GM12878 (cell line): ENCODE measurements around the gene PARP4. TPM values are rescaled to one million over a fixed set of nuclear protein-coding genes. Genes with fewer than 3 reads are reported as not detected.

Experiments
- ATAC-seq: fragments of 200-7000 bp; cut with Tn5 transposase; 3 replicates; pipeline ENCODE4 v1.9.1; 2020; ENCODE audit warnings: mild to moderate bottlenecking, moderate library complexity
- BruUV-seq: library from RNA; stranded (reverse); fragments of 400-500 nt; replicated peaks from 2 replicates; lab custom pipeline; 2021; lab: Mats Ljungman, UMichigan
- CTCF ChIA-PET: fragments of 300-600 bp; sonication (Branson Sonifier 250); formaldehyde crosslinking; extraction: SDS; loops from one replicate; lab custom pipeline; 2021; ENCODE audit warnings: inconsistent platforms; lab: Yijun Ruan, JAX
- POLR2A ChIA-PET: fragments of 350-600 bp; formaldehyde crosslinking; extraction: SDS; loops from one replicate; lab custom pipeline; 2021; ENCODE audit warnings: inconsistent platforms; lab: Charles Lee
- RAD21 ChIA-PET: fragments of 300-600 bp; sonication (Branson Sonifier 250); formaldehyde crosslinking; loops from one replicate; lab custom pipeline; 2023; ENCODE audit warnings: antibody characterized with exemption; ENCODE audit not compliant: unreplicated experiment; lab: Charles Lee
- SMC1A ChIA-PET: fragments of 300-600 bp; sonication (Branson Sonifier 250); formaldehyde crosslinking; loops from one replicate; lab custom pipeline; 2023; ENCODE audit not compliant: unreplicated experiment, uncharacterized antibody; lab: Charles Lee
- DNase-seq: peaks from one replicate; pipeline ENCODE4 v3.0.0-alpha.2; 2011; ENCODE audit warnings: low read depth, low spot score
- FAIRE-seq: peaks from 3 replicates; lab custom pipeline; 2011; peaks lifted over from hg19 to GRCh38; lab: Jason Lieb, UNC
- H2AFZ ChIP-seq: 2 replicates; pipeline ENCODE4 v1.6.0; 2011; ENCODE audit warnings: low read depth, low read length, control low read depth; ENCODE audit not compliant: control insufficient read depth
- H3K27ac ChIP-seq: 2 replicates; pipeline ENCODE4 v1.5.1; 2011; ENCODE audit warnings: control low read depth; ENCODE audit not compliant: control insufficient read depth, insufficient read depth
- H3K27me3 ChIP-seq, 2 experiments: replicated peaks in 1 of 2; 2 replicates each; pipeline versions ENCODE4 v1.6.0 to v1.6.1; 2011; ENCODE audit warnings: low read length in 1 of 2; ENCODE audit not compliant: control insufficient read depth in 2 of 2, insufficient read depth in 2 of 2
- H3K36me3 ChIP-seq, 2 experiments: 2 replicates each; pipeline ENCODE4 v1.5.1; 2011; ENCODE audit warnings: low read length in 1 of 2; ENCODE audit not compliant: control insufficient read depth in 2 of 2, insufficient read depth in 2 of 2
- H3K4me1 ChIP-seq: 2 replicates; pipeline ENCODE4 v1.6.1; 2011; ENCODE audit warnings: mild to moderate bottlenecking, low read length, moderate library complexity, mixed read lengths; ENCODE audit not compliant: control insufficient read depth, insufficient read depth
- H3K4me2 ChIP-seq: 2 replicates; pipeline ENCODE4 v1.6.0; 2011; ENCODE audit warnings: control low read depth; ENCODE audit not compliant: control insufficient read depth, insufficient read depth
- H3K4me3 ChIP-seq: fragments of 200-600 bp; sonication (generic); 2 replicates; pipeline ENCODE4 v1.5.1; 2016
- H3K79me2 ChIP-seq: 2 replicates; pipeline ENCODE4 v1.6.0; 2011; ENCODE audit warnings: low read length; ENCODE audit not compliant: control insufficient read depth, insufficient read depth
- H3K9ac ChIP-seq: 2 replicates; pipeline ENCODE4 v1.8.0; 2011; ENCODE audit warnings: low read length, control low read depth, mixed read lengths; ENCODE audit not compliant: control insufficient read depth, insufficient read depth
- H3K9me3 ChIP-seq: replicated peaks from 3 replicates; pipeline ENCODE4 v1.5.1; 2011; ENCODE audit warnings: mild to moderate bottlenecking, low read length; ENCODE audit not compliant: control insufficient read depth, insufficient read depth
- H4K20me1 ChIP-seq: 2 replicates; pipeline ENCODE4 v1.6.0; 2011; ENCODE audit not compliant: control insufficient read depth, insufficient read depth
- ASH2L ChIP-seq: fragments of 300-600, 200-600 bp; sonication (generic); IDR thresholded peaks from 2 replicates; pipeline ENCODE4 v1.6.1; 2017; ENCODE audit warnings: low read depth, mild to moderate bottlenecking, borderline replicate concordance
- ATF7 ChIP-seq: fragments of 450-650 bp; IDR thresholded peaks from 2 replicates; pipeline ENCODE4 v1.6.1; 2016; ENCODE audit warnings: low read depth, mild to moderate bottlenecking
- BACH1 ChIP-seq: fragments of 450-650 bp; IDR thresholded peaks from 2 replicates; pipeline ENCODE4 v1.6.1; 2017; ENCODE audit warnings: mild to moderate bottlenecking, borderline replicate concordance
- BRCA1 ChIP-seq: IDR thresholded peaks from 2 replicates; pipeline ENCODE4 v1.6.1; 2011; ENCODE audit warnings: low read depth, low read length, improper control_type of control experiment
- CBX5 ChIP-seq: sonication (generic); IDR thresholded peaks from 2 replicates; pipeline ENCODE4 v1.6.1; 2016; ENCODE audit warnings: low read depth, moderate library complexity, mild to moderate bottlenecking, inconsistent platforms
- CHD2 ChIP-seq: IDR thresholded peaks from 2 replicates; pipeline ENCODE4 v1.6.1; 2011; ENCODE audit warnings: low read depth, low read length, improper control_type of control experiment, borderline replicate concordance
- CREB1 ChIP-seq: IDR thresholded peaks from 2 replicates; pipeline ENCODE4 v1.6.1; 2012; ENCODE audit warnings: low read depth, mild to moderate bottlenecking, inconsistent platforms
- HDGF ChIP-seq: fragments of 450-650 bp; IDR thresholded peaks from 2 replicates; pipeline ENCODE4 v1.6.1; 2016; ENCODE audit warnings: antibody characterized with exemption
- IKZF2 ChIP-seq, 2 experiments: fragments of 450-650 bp; IDR thresholded peaks; 2 replicates each; pipeline ENCODE4 v1.6.1; 2017; ENCODE audit warnings: mild to moderate bottlenecking in 2 of 2, moderate library complexity in 2 of 2
- PML ChIP-seq: IDR thresholded peaks from 2 replicates; pipeline ENCODE4 v1.6.1; 2012; ENCODE audit warnings: low read length, inconsistent platforms
- SREBF1 ChIP-seq: IDR thresholded peaks from 2 replicates; pipeline ENCODE4 v1.6.1; 2012; ENCODE audit warnings: mild to moderate bottlenecking, low read length
- TCF12 ChIP-seq: IDR thresholded peaks from 2 replicates; pipeline ENCODE4 v1.6.1; 2011; ENCODE audit warnings: low read depth, mild to moderate bottlenecking, low read length
- TCF7 ChIP-seq: IDR thresholded peaks from 2 replicates; pipeline ENCODE4 v1.6.1; 2014; ENCODE audit warnings: antibody characterized with exemption, borderline replicate concordance
- YBX1 ChIP-seq: fragments of 450-650 bp; IDR thresholded peaks from 2 replicates; pipeline ENCODE4 v1.6.1; 2016; ENCODE audit warnings: antibody characterized with exemption
- ZNF622 ChIP-seq: fragments of 450-650 bp; IDR thresholded peaks from 2 replicates; pipeline ENCODE4 v1.6.1; 2017; ENCODE audit warnings: mild to moderate bottlenecking, inconsistent platforms
- WGBS: methylation state at CpG from one replicate; pipeline ENCODE4 v1.1.6; 2016; ENCODE audit warnings: low lambda C conversion rate; ENCODE audit not compliant: insufficient replicate concordance, insufficient coverage; ENCODE audit errors: missing lambda C conversion rate; 5-methylcytosine and 5-hydroxymethylcytosine counted together
- in situ Hi-C: fragments of 300-500 bp; cut with MboI; formaldehyde crosslinking; loops from 9 replicates; pipeline ENCODE4 v1.14.3; 2018; ENCODE audit warnings: mixed read lengths
- intact Hi-C: fragments of 100-400 bp; cut with micrococcal nuclease; formaldehyde crosslinking; loops from one replicate; pipeline ENCODE4 v1.14.2; 2022; ENCODE audit not compliant: unreplicated experiment
- polyA plus RNA-seq, 11 experiments: library from polyadenylated mRNA; depleted of rRNA in 4 of 11; unstranded in 6 of 11; stranded (reverse) in 5 of 11; fragments of >200 nt; fragmentation: Nextera tagmentation in 4 of 11; fragmentation: Illumina TruSeq in 1 of 11; extraction: Ambion mirVana in 4 of 11; extraction: Trizol in 1 of 11; gene quantifications; 1 replicate in 1 of 11; 2 replicates in 10 of 11; pipeline versions ENCODE4 v1.2.1 to v1.2.3, GENCODE V29; 2011 to 2016; ENCODE audit warnings: inconsistent platforms in 2 of 11, missing spikeins in 2 of 11, low read depth in 1 of 11
- total RNA-seq, 4 experiments: library from RNA; depleted of rRNA in 3 of 4; stranded (reverse); fragments of >200 nt in 3 of 4; fragmentation: Illumina TruSeq in 1 of 4; extraction: Trizol in 1 of 4; gene quantifications; 2 replicates each; pipeline versions ENCODE4 v1.2.1 to v1.2.3, GENCODE V29; 2013 to 2021
- TF ChIP-seq, protein P1 (sequence below): fragments of 150-350 bp; IDR thresholded peaks from 2 replicates; pipeline ENCODE4 v1.6.1; 2014; ENCODE audit warnings: mild to moderate bottlenecking, low read depth, low read length
- TF ChIP-seq, protein P2 (sequence below): IDR thresholded peaks from 2 replicates; pipeline ENCODE4 v1.6.1; 2012; ENCODE audit warnings: low read length, inconsistent platforms
- TF ChIP-seq, protein P3 (sequence below): IDR thresholded peaks from 2 replicates; pipeline ENCODE4 v1.6.1; 2012; ENCODE audit warnings: low read depth, low read length, improper control_type of control experiment

The PARP4 gene
- total and polyA plus RNA-seq, 10 of the 15 experiments (the other 5 are each of a cell fraction or from before 2014, with no cell fraction given), result 12.8 to 52.6 (median 46.1) TPM

DNA sequence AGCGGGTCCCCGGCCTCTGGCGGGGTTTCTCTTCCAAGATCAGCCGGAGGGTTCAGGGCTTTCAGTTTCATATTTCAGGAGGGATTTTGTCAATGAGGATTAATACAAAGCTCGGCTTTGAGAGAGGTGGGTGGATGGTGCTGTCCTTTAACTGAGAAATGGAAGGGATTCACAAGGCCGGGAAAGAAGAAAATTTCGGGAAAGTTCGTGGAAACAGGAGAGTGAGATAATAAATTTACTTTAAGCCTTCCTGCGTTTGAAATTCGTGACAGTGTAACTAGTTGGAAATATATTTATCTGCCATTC, 283 bp upstream of the PARP4 start:
- Histone ChIP-seq H4K20me1 (no peaks in the 10 kb centered on the region), H3K4me1 (no peaks in the 10 kb centered on the region)
- RAD21 ChIA-PET, result no interaction called here
- in situ Hi-C loops, result no loop called here
- no peak for ATAC-seq
- TF ChIP-seq, protein P1, sequence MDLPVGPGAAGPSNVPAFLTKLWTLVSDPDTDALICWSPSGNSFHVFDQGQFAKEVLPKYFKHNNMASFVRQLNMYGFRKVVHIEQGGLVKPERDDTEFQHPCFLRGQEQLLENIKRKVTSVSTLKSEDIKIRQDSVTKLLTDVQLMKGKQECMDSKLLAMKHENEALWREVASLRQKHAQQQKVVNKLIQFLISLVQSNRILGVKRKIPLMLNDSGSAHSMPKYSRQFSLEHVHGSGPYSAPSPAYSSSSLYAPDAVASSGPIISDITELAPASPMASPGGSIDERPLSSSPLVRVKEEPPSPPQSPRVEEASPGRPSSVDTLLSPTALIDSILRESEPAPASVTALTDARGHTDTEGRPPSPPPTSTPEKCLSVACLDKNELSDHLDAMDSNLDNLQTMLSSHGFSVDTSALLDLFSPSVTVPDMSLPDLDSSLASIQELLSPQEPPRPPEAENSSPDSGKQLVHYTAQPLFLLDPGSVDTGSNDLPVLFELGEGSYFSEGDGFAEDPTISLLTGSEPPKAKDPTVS, result no peak
- TF ChIP-seq BRCA1 (no peak), IKZF2 (IDR thresholded peaks at IDR 0.05) (no peak), CBX5 (0 out of 2 replicates have a peak, but pooled peaks have one; percentile 13), ZNF622 (no peak), CHD2 (no peak), PML (peak; percentile 73), ASH2L (0 out of 2 replicates have a peak, but pooled peaks have one; percentile 2), TCF7 (no peak), YBX1 (no peak), CREB1 (no peak), HDGF (no peak), BACH1 (no peak), TCF12 (0 out of 2 replicates have a peak, but pooled peaks have one; percentile 1), SREBF1 (no peak), ATF7 (no peak)
- TF ChIP-seq, protein P2, sequence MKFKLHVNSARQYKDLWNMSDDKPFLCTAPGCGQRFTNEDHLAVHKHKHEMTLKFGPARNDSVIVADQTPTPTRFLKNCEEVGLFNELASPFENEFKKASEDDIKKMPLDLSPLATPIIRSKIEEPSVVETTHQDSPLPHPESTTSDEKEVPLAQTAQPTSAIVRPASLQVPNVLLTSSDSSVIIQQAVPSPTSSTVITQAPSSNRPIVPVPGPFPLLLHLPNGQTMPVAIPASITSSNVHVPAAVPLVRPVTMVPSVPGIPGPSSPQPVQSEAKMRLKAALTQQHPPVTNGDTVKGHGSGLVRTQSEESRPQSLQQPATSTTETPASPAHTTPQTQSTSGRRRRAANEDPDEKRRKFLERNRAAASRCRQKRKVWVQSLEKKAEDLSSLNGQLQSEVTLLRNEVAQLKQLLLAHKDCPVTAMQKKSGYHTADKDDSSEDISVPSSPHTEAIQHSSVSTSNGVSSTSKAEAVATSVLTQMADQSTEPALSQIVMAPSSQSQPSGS, result no peak
- TF ChIP-seq, protein P3, sequence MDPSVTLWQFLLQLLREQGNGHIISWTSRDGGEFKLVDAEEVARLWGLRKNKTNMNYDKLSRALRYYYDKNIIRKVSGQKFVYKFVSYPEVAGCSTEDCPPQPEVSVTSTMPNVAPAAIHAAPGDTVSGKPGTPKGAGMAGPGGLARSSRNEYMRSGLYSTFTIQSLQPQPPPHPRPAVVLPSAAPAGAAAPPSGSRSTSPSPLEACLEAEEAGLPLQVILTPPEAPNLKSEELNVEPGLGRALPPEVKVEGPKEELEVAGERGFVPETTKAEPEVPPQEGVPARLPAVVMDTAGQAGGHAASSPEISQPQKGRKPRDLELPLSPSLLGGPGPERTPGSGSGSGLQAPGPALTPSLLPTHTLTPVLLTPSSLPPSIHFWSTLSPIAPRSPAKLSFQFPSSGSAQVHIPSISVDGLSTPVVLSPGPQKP, result no peak
- TF ChIP-seq, all 136 proteins: peak for 4
- no peaks in the 10 kb centered on the region for H3K27me3 ChIP-seq
- DNase-seq (no peak), FAIRE-seq (peak; percentile 18)
- BruUV-seq, result TSS peak; percentile 88
- no peaks in the 10 kb centered on the region for H3K9me3 ChIP-seq
- SMC1A ChIA-PET, result no interaction called here
- POLR2A ChIA-PET, result interaction anchor here (0.6 kb wide), 1 partner anchor 1467 kb away, joined by 3 read pairs; no protein-coding TSS in a partner anchor
- peak overlapping the region; percentile 90 for H3K9ac ChIP-seq
- peaks cover 0 to 2% of the 10 kb centered on the region in 2 experiments; a peak in 1 of 4 replicates for H3K36me3 ChIP-seq
- H3K27ac ChIP-seq, result peak overlapping the region; percentile 85
- H3K79me2 ChIP-seq, result peaks cover 42% of the 10 kb centered on the region
- peak overlapping the region; percentile 92 for H2AFZ ChIP-seq
- H3K4me2 ChIP-seq, result peak overlapping the region; percentile 69
- 1% methylated on average over 10 of the region's 10 CpGs for WGBS
- H3K4me3 ChIP-seq, result peak overlapping the region; percentile 82
- CTCF ChIA-PET, result interaction anchor here (0.5 to 1.0 kb wide), 2 partner anchors 9 to 53 kb away, joined by 3 read pairs; no protein-coding TSS in a partner anchor
- intact Hi-C loops, result loop anchor here (5.0 kb wide), 1 partner anchor 241 kb away; no protein-coding TSS in a partner anchor
